ENCODE results near the gene FZD10. TPM values are rescaled to one million over a fixed set of nuclear protein-coding genes. Genes with fewer than 3 reads are reported as not detected.
A peak's percentile ranks its signal among the peaks of the same experiment; 100 is the strongest.

FZD10 gene
- total RNA-seq, 6 experiments from 2014 or later = not detected

DNA sequence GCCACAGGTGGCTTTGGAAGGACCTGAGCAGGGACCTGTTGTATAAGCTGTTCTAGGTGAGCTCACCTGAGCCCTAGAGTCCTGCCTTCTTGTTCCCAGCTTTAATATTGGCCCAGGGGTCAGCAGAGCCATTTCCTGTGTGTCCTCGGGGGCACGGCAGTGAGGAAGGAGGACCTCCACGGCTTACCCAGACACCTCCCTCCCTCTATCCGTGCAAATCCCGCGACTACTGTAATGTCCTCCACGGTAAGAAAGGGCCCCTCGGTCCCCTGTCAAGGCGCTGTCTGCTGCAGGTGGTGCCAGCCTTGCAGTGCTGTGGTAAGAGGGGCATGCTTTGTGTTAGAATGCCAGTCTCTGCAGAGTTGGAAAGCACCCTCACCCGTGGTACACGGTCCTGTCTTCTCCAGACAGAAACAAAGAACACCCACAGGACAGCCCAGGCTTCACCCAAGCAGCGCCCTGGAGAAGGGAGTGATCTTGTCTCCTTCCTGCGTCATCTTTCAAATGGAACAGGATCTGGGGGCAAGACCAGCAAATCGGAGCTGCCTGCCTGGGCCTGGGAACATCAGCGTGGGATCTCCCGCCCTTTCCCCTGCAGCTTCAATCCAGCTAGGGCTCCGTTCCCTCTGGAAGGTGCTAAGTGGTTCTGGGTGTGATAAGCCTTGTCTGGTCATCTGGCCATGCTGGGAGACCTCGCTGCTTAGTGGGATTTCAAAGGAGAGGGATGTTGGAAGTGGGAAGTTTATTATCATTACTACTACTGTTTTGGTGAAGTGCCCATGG lies 20.2 kb upstream of the FZD10 start:
- 44% methylated on average over 5 of the region's 18 CpGs for WGBS (ENCODE audit: insufficient coverage, low coverage, low lambda C conversion rate, missing lambda C conversion rate)
- peak in 1 of 3 donors; percentile 28 for DNase-seq
- no peaks in the 10 kb centered on the region for H3K4me1 ChIP-seq
- H3K4me3 ChIP-seq = no peak overlapping the region
- no peaks in the 10 kb centered on the region for H3K9me3 ChIP-seq
- H3K36me3 ChIP-seq = no peaks in the 10 kb centered on the region
- no peaks in the 10 kb centered on the region for H3K27me3 ChIP-seq
- no peak for TF ChIP-seq POLR2A (IDR thresholded peaks at IDR 0.05)
- TF ChIP-seq, protein P1, sequence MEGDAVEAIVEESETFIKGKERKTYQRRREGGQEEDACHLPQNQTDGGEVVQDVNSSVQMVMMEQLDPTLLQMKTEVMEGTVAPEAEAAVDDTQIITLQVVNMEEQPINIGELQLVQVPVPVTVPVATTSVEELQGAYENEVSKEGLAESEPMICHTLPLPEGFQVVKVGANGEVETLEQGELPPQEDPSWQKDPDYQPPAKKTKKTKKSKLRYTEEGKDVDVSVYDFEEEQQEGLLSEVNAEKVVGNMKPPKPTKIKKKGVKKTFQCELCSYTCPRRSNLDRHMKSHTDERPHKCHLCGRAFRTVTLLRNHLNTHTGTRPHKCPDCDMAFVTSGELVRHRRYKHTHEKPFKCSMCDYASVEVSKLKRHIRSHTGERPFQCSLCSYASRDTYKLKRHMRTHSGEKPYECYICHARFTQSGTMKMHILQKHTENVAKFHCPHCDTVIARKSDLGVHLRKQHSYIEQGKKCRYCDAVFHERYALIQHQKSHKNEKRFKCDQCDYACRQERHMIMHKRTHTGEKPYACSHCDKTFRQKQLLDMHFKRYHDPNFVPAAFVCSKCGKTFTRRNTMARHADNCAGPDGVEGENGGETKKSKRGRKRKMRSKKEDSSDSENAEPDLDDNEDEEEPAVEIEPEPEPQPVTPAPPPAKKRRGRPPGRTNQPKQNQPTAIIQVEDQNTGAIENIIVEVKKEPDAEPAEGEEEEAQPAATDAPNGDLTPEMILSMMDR (IDR thresholded peaks at IDR 0.05) = no peak
- ATAC-seq = no peak
- no peak overlapping the region for H3K27ac ChIP-seq
- intact Hi-C loops (cut with DNase I) = no loop called here

DNA sequence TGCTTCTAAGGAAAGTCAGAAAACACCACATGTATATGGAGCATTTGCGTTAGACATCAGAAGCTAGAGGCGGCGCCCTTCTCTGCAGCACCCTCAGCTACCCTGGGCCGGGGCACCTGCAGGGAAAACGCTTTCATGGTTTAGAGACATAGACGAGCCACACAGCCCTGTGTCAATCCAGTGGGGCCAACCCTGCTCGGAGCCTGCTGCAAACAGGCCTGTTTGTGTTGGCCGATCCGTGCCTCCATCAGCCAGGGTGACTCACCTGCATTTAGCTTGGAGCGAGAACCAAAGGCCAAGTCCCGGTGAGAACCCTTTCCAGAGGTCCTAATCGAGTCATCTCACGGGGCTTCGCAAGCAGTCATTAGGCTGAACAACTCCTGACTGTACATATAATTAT lies 19.5 kb upstream of the FZD10 start:
- WGBS (ENCODE audit: insufficient coverage, low coverage, low lambda C conversion rate, missing lambda C conversion rate) = 75% methylated on average over 6 of the region's 14 CpGs
- Histone ChIP-seq H3K36me3 (no peaks in the 10 kb centered on the region), H3K4me3 (no peak overlapping the region), H3K4me1 (no peaks in the 10 kb centered on the region), H3K27ac (no peak overlapping the region), H3K9me3 (no peaks in the 10 kb centered on the region), H3K27me3 (no peaks in the 10 kb centered on the region)
- DNase-seq (no peak), ATAC-seq (no peak)
- intact Hi-C loops (cut with DNase I) = no loop called here
- no peak for TF ChIP-seq POLR2A (IDR thresholded peaks at IDR 0.05)
- TF ChIP-seq, protein P1 (IDR thresholded peaks at IDR 0.05) = no peak

DNA sequence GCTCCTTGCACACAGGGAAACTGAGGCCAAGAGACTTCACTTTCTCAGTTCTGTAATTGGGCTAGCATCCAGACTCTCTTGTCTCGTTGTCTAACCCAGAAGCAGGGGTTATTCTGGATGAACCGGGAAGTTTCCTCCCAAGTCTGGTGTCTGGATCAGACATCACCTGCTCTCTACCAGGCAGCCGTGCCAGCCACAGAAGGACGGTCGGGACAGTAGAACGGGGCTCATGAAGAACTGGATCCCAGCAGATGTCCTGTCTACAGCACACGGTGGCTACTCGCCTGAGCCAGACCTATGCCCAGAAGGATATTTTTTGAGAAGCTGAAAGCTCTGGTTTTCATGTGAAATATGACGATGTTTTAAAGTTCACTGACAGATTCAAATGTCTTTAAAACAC lies 19.1 kb upstream of the FZD10 start:
- DNase-seq (no peak), ATAC-seq (no peak)
- no peak overlapping the region for H3K27ac ChIP-seq
- H3K4me1 ChIP-seq = no peaks in the 10 kb centered on the region
- TF ChIP-seq POLR2A (IDR thresholded peaks at IDR 0.05) = no peak
- TF ChIP-seq, protein P1 (IDR thresholded peaks at IDR 0.05) = no peak
- no peak overlapping the region for H3K4me3 ChIP-seq
- WGBS (ENCODE audit: insufficient coverage, low coverage, low lambda C conversion rate, missing lambda C conversion rate) = 67% methylated on average over 9 of the region's 9 CpGs
- H3K27me3 ChIP-seq = no peaks in the 10 kb centered on the region
- H3K36me3 ChIP-seq = no peaks in the 10 kb centered on the region
- intact Hi-C loops (cut with DNase I) = no loop called here
- no peaks in the 10 kb centered on the region for H3K9me3 ChIP-seq

GRCh38 chr12:130144256-130144655 lies 18.0 kb upstream of the FZD10 start:
- Histone ChIP-seq H3K36me3 (no peaks in the 10 kb centered on the region), H3K4me3 (no peak overlapping the region), H3K4me1 (no peaks in the 10 kb centered on the region), H3K27me3 (no peaks in the 10 kb centered on the region), H3K27ac (no peak overlapping the region), H3K9me3 (no peaks in the 10 kb centered on the region)
- no peak for DNase-seq
- intact Hi-C loops (cut with DNase I) = no loop called here
- no peak for ATAC-seq
- whole genome bisulfite sequencing (ENCODE audit: insufficient coverage, low coverage, low lambda C conversion rate, missing lambda C conversion rate) = 83% methylated on average over 8 of the region's 10 CpGs
- TF ChIP-seq, protein P1 (IDR thresholded peaks at IDR 0.05) = no peak
- no peak for TF ChIP-seq POLR2A (IDR thresholded peaks at IDR 0.05)

Data from right lobe of liver (tissue), 6 donors.